ENCODE measurements around the gene NCOA7. TPM values are rescaled to one million over a fixed set of nuclear protein-coding genes. Genes with fewer than 3 reads are reported as not detected.

The NCOA7 gene
- total and polyA plus RNA-seq, 9 of the 15 experiments (the other 6 are each of a cell fraction or from before 2014, with no cell fraction given): 5.8 to 14.6 (median 9.3) TPM

DNA sequence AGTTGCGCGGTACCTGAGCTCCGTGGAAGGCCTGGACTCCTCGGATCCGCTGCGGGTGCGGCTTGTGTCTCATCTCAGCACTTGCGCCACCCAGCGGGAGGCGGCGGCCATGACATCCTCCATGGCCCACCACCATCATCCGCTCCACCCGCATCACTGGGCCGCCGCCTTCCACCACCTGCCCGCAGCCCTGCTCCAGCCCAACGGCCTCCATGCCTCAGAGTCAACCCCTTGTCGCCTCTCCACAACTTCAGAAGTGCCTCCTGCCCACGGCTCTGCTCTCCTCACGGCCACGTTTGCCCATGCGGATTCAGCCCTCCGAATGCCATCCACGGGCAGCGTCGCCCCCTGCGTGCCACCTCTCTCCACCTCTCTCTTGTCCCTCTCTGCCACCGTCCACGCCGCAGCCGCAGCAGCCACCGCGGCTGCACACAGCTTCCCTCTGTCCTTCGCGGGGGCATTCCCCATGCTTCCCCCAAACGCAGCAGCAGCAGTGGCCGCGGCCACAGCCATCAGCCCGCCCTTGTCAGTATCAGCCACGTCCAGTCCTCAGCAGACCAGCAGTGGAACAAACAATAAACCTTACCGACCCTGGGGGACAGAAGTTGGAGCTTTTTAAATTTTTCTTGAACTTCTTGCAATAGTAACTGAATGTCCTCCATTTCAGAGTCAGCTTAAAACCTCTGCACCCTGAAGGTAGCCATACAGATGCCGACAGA is 31.4 kb upstream of the NCOA7 start (continued):
- TF ChIP-seq ATF7 (IDR thresholded peaks at IDR 0.05) (0 out of 2 replicates have a peak, but pooled peaks have one; percentile 17), CBX8 (IDR thresholded peaks at IDR 0.05; ENCODE audit: borderline replicate concordance, extremely low read depth, low read depth, low read length, poor library complexity, severe bottlenecking) (peak; percentile 3), PHF20 (IDR thresholded peaks at IDR 0.05; ENCODE audit: partially characterized antibody) (no peak), SAFB2 (IDR thresholded peaks at IDR 0.05; ENCODE audit: borderline replicate concordance, low read depth, low read length, severe bottlenecking) (no peak), TRIM24 (IDR thresholded peaks at IDR 0.05) (no peak), ZNF143 (CRISPR knock-in tag; IDR thresholded peaks at IDR 0.05) (no peak), MCM3 (IDR thresholded peaks at IDR 0.05) (no peak), HMGN3 (IDR thresholded peaks at IDR 0.05; ENCODE audit: borderline replicate concordance, extremely low read depth, insufficient read length, low read depth, low read length) (no peak), RB1 (IDR thresholded peaks at IDR 0.05; ENCODE audit: low read depth) (peak; percentile 72; the same call in 1 of the 2 replicates), KDM2B (CRISPR knock-in tag; IDR thresholded peaks at IDR 0.05) (no peak), GABPB1 (CRISPR knock-in tag; IDR thresholded peaks at IDR 0.05) (peak; percentile 42; the same call in 1 of the 2 replicates), C11orf30 (IDR thresholded peaks at IDR 0.05; ENCODE audit: low read depth) (no peak), RAD21 (CRISPR knock-in tag; conservative IDR thresholded peaks at IDR 0.05 in 1 of 2, IDR thresholded peaks at IDR 0.05 in 1 of 2) (peak; percentile 48 to 77), CTBP1 (IDR thresholded peaks at IDR 0.05; ENCODE audit: borderline replicate concordance) (peak; percentile 82), NRF1 (conservative IDR thresholded peaks at IDR 0.05 in 1 of 2, IDR thresholded peaks at IDR 0.05 in 1 of 2) (peak; percentile 35 to 56; a peak in 3 of 4 replicates), TRIM28 (IDR thresholded peaks at IDR 0.05) (no peak), ZNF347 (CRISPR knock-in tag; IDR thresholded peaks at IDR 0.05; ENCODE audit: low read depth) (no peak), HLTF (IDR thresholded peaks at IDR 0.05) (no peak), KAT8 (IDR thresholded peaks at IDR 0.05; ENCODE audit: low read depth) (no peak), PRMT5 (CRISPR knock-in tag; IDR thresholded peaks at IDR 0.05) (no peak)
- TF ChIP-seq, protein P1, sequence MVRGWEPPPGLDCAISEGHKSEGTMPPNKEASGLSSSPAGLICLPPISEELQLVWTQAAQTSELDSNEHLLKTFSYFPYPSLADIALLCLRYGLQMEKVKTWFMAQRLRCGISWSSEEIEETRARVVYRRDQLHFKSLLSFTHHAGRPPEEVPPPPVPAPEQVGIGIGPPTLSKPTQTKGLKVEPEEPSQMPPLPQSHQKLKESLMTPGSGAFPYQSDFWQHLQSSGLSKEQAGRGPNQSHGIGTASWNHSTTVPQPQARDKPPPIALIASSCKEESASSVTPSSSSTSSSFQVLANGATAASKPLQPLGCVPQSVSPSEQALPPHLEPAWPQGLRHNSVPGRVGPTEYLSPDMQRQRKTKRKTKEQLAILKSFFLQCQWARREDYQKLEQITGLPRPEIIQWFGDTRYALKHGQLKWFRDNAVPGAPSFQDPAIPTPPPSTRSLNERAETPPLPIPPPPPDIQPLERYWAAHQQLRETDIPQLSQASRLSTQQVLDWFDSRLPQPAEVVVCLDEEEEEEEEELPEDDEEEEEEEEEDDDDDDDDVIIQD (CRISPR knock-in tag; IDR thresholded peaks at IDR 0.05): no peak
- TF ChIP-seq, protein P2, sequence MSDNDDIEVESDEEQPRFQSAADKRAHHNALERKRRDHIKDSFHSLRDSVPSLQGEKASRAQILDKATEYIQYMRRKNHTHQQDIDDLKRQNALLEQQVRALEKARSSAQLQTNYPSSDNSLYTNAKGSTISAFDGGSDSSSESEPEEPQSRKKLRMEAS (CRISPR knock-in tag; IDR thresholded peaks at IDR 0.05): peak; percentile 20; the same call in 1 of the 2 replicates
- TF ChIP-seq, protein P3, sequence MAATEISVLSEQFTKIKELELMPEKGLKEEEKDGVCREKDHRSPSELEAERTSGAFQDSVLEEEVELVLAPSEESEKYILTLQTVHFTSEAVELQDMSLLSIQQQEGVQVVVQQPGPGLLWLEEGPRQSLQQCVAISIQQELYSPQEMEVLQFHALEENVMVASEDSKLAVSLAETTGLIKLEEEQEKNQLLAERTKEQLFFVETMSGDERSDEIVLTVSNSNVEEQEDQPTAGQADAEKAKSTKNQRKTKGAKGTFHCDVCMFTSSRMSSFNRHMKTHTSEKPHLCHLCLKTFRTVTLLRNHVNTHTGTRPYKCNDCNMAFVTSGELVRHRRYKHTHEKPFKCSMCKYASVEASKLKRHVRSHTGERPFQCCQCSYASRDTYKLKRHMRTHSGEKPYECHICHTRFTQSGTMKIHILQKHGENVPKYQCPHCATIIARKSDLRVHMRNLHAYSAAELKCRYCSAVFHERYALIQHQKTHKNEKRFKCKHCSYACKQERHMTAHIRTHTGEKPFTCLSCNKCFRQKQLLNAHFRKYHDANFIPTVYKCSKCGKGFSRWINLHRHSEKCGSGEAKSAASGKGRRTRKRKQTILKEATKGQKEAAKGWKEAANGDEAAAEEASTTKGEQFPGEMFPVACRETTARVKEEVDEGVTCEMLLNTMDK (IDR thresholded peaks at IDR 0.05; ENCODE audit: borderline replicate concordance, insufficient read depth, low read depth, low read length, poor library complexity, severe bottlenecking): peak; percentile 24
- TF ChIP-seq, protein P4, sequence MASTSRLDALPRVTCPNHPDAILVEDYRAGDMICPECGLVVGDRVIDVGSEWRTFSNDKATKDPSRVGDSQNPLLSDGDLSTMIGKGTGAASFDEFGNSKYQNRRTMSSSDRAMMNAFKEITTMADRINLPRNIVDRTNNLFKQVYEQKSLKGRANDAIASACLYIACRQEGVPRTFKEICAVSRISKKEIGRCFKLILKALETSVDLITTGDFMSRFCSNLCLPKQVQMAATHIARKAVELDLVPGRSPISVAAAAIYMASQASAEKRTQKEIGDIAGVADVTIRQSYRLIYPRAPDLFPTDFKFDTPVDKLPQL (IDR thresholded peaks at IDR 0.05; ENCODE audit: extremely low read depth, insufficient read length): no peak
